ENCODE results near the gene UNC79.

UNC79 gene

DNA sequence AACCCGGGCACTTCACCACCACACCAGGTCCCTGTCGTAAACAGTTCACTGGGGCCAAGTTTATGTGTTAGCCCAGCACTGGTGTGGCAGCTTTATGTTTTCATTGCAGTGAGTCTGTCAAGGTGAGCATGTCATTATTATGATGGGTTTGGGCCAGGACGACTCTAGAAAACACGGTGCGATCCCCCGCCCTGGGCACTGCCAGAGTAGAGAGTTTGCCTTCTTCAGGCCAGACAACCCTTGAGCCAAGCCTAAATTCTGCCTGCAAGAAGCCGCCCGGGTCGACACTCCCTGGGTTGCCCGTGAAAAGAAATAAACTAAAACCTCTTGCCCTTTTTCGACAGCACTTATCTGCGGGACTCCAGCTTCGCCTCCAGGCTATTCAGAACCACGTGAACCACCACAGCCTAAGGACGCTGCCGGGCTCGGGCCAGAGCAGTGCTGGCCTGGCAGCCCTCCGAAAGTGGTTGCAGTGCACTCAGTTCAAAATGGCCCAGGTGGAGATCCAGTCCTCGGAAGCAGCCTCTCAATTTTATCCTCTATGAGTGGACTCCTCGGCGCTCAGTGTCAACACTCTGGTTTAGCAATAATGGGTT is 275.7 kb downstream of the UNC79 start:
- H4K91ac ChIP-seq (ENCODE audit: low read length): no peak overlapping the region
- peak overlapping the region in 1 of 2 experiments; percentile 29 for H3K4me3 ChIP-seq (ENCODE audit: insufficient read depth in 1 of 2, low read depth in 1 of 2, low read length in 2 of 2)
- 85% methylated on average over 21 of the region's 21 CpGs for WGBS
- H3K18ac ChIP-seq (ENCODE audit: low read depth in 1 of 2, low read length in 2 of 2): no peak overlapping the region
- H3K27ac ChIP-seq (ENCODE audit: low read length, poor library complexity, severe bottlenecking): no peak overlapping the region
- H2BK12ac ChIP-seq (ENCODE audit: low read length in 2 of 2): no peak overlapping the region
- no peak overlapping the region for H2BK120ac ChIP-seq (ENCODE audit: low read depth, low read length)
- H4K8ac ChIP-seq (ENCODE audit: low read length): no peak overlapping the region
- no peak overlapping the region for H3K14ac ChIP-seq (ENCODE audit: low read length in 2 of 2)
- peaks cover 0 to 4% of the 10 kb centered on the region in 2 experiments for H3K27me3 ChIP-seq (ENCODE audit: control insufficient read depth in 1 of 2, insufficient read depth in 1 of 2, low read length in 2 of 2)
- DNase-seq: no peak
- no peak overlapping the region for H3K4ac ChIP-seq (ENCODE audit: low read depth in 1 of 2, low read length in 2 of 2)
- H3K9me3 ChIP-seq (ENCODE audit: control insufficient read depth, low read length): no peaks in the 10 kb centered on the region
- no peaks in the 10 kb centered on the region for H3K36me3 ChIP-seq (ENCODE audit: control insufficient read depth in 1 of 2, insufficient read depth in 2 of 2, low read depth in 1 of 2, low read length in 2 of 2)
- no peaks in the 10 kb centered on the region for H3K79me1 ChIP-seq (replicated peaks; ENCODE audit: low read length, poor library complexity, severe bottlenecking)
- no peak overlapping the region for H2AFZ ChIP-seq (ENCODE audit: low read depth, low read length)
- no peak overlapping the region for H3K23ac ChIP-seq (ENCODE audit: low read length in 2 of 2)
- no peak overlapping the region for H3K4me2 ChIP-seq (ENCODE audit: low read length, poor library complexity, severe bottlenecking)
- H2BK5ac ChIP-seq (ENCODE audit: low read depth, low read length, poor library complexity, severe bottlenecking): no peak overlapping the region
- H3K9ac ChIP-seq (ENCODE audit: low read length): no peak overlapping the region
- H2BK15ac ChIP-seq (ENCODE audit: low read depth, poor library complexity, severe bottlenecking): no peak overlapping the region
- H2AK5ac ChIP-seq (ENCODE audit: low read length, severe bottlenecking): no peak overlapping the region
- H3K4me1 ChIP-seq (ENCODE audit: control insufficient read depth, insufficient read depth, low read depth, low read length): no peaks in the 10 kb centered on the region

DNA sequence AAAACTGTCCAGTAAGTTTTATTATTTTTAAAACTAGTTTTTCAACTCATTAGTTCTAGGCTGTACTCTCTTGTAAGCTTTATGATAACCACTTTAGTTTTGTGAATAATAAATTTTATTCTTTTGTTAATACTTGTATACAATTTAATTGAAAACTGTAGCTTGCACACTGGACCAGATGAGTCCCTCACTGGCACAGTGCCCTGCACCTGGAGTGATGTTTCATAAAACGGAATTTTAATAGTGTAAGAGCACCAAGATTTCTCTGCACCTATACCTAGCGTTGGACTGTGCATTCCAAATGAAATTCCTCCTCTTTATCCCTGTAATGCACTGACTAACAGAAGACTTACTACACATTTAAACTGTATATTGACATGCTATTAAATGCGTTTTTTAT is 276.7 kb downstream of the UNC79 start:
- DNase-seq: no peak
- Histone ChIP-seq H4K8ac (ENCODE audit: low read length) (no peak overlapping the region), H2BK15ac (ENCODE audit: low read depth, poor library complexity, severe bottlenecking) (no peak overlapping the region), H3K4ac (ENCODE audit: low read depth in 1 of 2, low read length in 2 of 2) (no peak overlapping the region), H3K14ac (ENCODE audit: low read length in 2 of 2) (no peak overlapping the region), H3K36me3 (ENCODE audit: control insufficient read depth in 1 of 2, insufficient read depth in 2 of 2, low read depth in 1 of 2, low read length in 2 of 2) (no peaks in the 10 kb centered on the region), H2BK120ac (ENCODE audit: low read depth, low read length) (no peak overlapping the region), H3K4me3 (ENCODE audit: insufficient read depth in 1 of 2, low read depth in 1 of 2, low read length in 2 of 2) (no peak overlapping the region), H3K4me2 (ENCODE audit: low read length, poor library complexity, severe bottlenecking) (no peak overlapping the region), H3K79me1 (replicated peaks; ENCODE audit: low read length, poor library complexity, severe bottlenecking) (no peaks in the 10 kb centered on the region), H3K23ac (ENCODE audit: low read length in 2 of 2) (no peak overlapping the region), H3K9me3 (ENCODE audit: control insufficient read depth, low read length) (no peaks in the 10 kb centered on the region), H3K18ac (ENCODE audit: low read depth in 1 of 2, low read length in 2 of 2) (no peak overlapping the region), H2BK12ac (ENCODE audit: low read length in 2 of 2) (no peak overlapping the region), H4K91ac (ENCODE audit: low read length) (no peak overlapping the region), H2AFZ (ENCODE audit: low read depth, low read length) (no peak overlapping the region), H3K9ac (ENCODE audit: low read length) (no peak overlapping the region), H3K27ac (ENCODE audit: low read length, poor library complexity, severe bottlenecking) (no peak overlapping the region), H3K4me1 (ENCODE audit: control insufficient read depth, insufficient read depth, low read depth, low read length) (no peaks in the 10 kb centered on the region), H2BK5ac (ENCODE audit: low read depth, low read length, poor library complexity, severe bottlenecking) (no peak overlapping the region), H2AK5ac (ENCODE audit: low read length, severe bottlenecking) (no peak overlapping the region), H3K27me3 (ENCODE audit: control insufficient read depth in 1 of 2, insufficient read depth in 1 of 2, low read length in 2 of 2) (peaks cover 0 to 3% of the 10 kb centered on the region in 2 experiments)
- 82% methylated on average over 1 of the region's 3 CpGs for WGBS

DNA sequence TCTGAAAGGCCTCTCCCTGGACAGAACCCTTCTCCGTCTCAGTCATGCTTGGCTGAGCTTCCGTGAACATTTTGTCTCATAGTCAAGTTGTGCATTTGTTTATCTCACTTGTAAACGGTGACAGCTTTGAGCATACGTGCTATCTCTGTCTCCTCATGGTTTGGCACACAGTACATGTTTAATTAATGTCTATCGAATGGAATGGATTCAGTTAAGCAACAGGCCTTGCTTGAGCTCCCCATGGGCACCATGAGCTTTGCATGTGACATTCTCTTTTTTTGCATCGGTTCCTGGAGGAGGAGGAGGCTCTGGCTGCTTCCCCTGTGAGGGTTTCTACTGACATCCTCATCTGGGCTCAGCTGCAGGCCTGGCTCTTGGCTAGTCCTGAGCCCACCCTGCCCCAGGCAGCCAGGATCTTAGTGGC is 277.6 kb downstream of the UNC79 start:
- no peak overlapping the region for H3K27ac ChIP-seq (ENCODE audit: low read length, poor library complexity, severe bottlenecking)
- no peak overlapping the region for H3K4me2 ChIP-seq (ENCODE audit: low read length, poor library complexity, severe bottlenecking)

DNA sequence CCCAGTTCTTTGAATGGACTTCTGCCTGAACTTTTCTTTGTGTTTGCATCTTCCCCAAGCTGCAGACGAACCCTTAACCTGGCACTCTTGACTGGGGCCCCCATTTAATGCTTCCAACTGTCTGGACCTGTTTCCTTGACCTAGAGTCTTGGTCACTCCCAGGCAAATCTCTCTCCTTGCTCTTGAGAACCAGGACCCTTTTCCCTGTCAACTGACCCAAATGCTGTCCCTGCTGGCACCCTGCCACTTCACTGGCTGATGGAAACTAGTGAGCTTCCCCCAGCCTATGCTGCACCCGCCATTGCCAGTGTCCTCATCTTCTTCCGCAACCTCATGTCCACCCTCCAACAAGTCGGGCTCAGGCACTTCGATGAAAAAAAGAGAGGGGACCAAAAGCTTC is 278.1 kb downstream of the UNC79 start:
- Histone ChIP-seq H2BK12ac (ENCODE audit: low read length in 2 of 2) (no peak overlapping the region), H4K91ac (ENCODE audit: low read length) (no peak overlapping the region), H2AFZ (ENCODE audit: low read depth, low read length) (no peak overlapping the region), H3K36me3 (ENCODE audit: control insufficient read depth in 1 of 2, insufficient read depth in 2 of 2, low read depth in 1 of 2, low read length in 2 of 2) (no peaks in the 10 kb centered on the region), H3K18ac (ENCODE audit: low read depth in 1 of 2, low read length in 2 of 2) (no peak overlapping the region), H3K27me3 (ENCODE audit: control insufficient read depth in 1 of 2, insufficient read depth in 1 of 2, low read length in 2 of 2) (no peaks in the 10 kb centered on the region), H3K4me3 (ENCODE audit: insufficient read depth in 1 of 2, low read depth in 1 of 2, low read length in 2 of 2) (no peak overlapping the region), H3K9ac (ENCODE audit: low read length) (no peak overlapping the region), H3K4me2 (ENCODE audit: low read length, poor library complexity, severe bottlenecking) (no peak overlapping the region), H2AK5ac (ENCODE audit: low read length, severe bottlenecking) (no peak overlapping the region), H2BK5ac (ENCODE audit: low read depth, low read length, poor library complexity, severe bottlenecking) (no peak overlapping the region), H2BK15ac (ENCODE audit: low read depth, poor library complexity, severe bottlenecking) (no peak overlapping the region), H3K23ac (ENCODE audit: low read length in 2 of 2) (no peak overlapping the region), H4K8ac (ENCODE audit: low read length) (no peak overlapping the region), H3K4ac (ENCODE audit: low read depth in 1 of 2, low read length in 2 of 2) (no peak overlapping the region), H2BK120ac (ENCODE audit: low read depth, low read length) (no peak overlapping the region), H3K4me1 (ENCODE audit: control insufficient read depth, insufficient read depth, low read depth, low read length) (no peaks in the 10 kb centered on the region), H3K79me1 (replicated peaks; ENCODE audit: low read length, poor library complexity, severe bottlenecking) (no peaks in the 10 kb centered on the region), H3K9me3 (ENCODE audit: control insufficient read depth, low read length) (no peaks in the 10 kb centered on the region), H3K27ac (ENCODE audit: low read length, poor library complexity, severe bottlenecking) (no peak overlapping the region), H3K14ac (ENCODE audit: low read length in 2 of 2) (no peak overlapping the region)
- WGBS: 57% methylated on average over 4 of the region's 5 CpGs
- DNase-seq: no peak

More for the DNA sequence above, 277.6 kb downstream of the UNC79 start:
- H3K9me3 ChIP-seq (ENCODE audit: control insufficient read depth, low read length): no peaks in the 10 kb centered on the region
- H2AFZ ChIP-seq (ENCODE audit: low read depth, low read length): no peak overlapping the region
- no peaks in the 10 kb centered on the region for H3K36me3 ChIP-seq (ENCODE audit: control insufficient read depth in 1 of 2, insufficient read depth in 2 of 2, low read depth in 1 of 2, low read length in 2 of 2)
- H3K9ac ChIP-seq (ENCODE audit: low read length): no peak overlapping the region
- H2BK120ac ChIP-seq (ENCODE audit: low read depth, low read length): no peak overlapping the region
- H2BK5ac ChIP-seq (ENCODE audit: low read depth, low read length, poor library complexity, severe bottlenecking): no peak overlapping the region
- no peak overlapping the region for H4K91ac ChIP-seq (ENCODE audit: low read length)
- no peak overlapping the region for H2BK15ac ChIP-seq (ENCODE audit: low read depth, poor library complexity, severe bottlenecking)
- H3K27me3 ChIP-seq (ENCODE audit: control insufficient read depth in 1 of 2, insufficient read depth in 1 of 2, low read length in 2 of 2): no peaks in the 10 kb centered on the region
- no peak for DNase-seq
- H3K18ac ChIP-seq (ENCODE audit: low read depth in 1 of 2, low read length in 2 of 2): no peak overlapping the region
- no peak overlapping the region for H3K14ac ChIP-seq (ENCODE audit: low read length in 2 of 2)
- WGBS: 75% methylated on average over 6 of the region's 6 CpGs
- H3K23ac ChIP-seq (ENCODE audit: low read length in 2 of 2): no peak overlapping the region
- no peak overlapping the region for H4K8ac ChIP-seq (ENCODE audit: low read length)
- no peak overlapping the region for H3K4ac ChIP-seq (ENCODE audit: low read depth in 1 of 2, low read length in 2 of 2)
- H3K4me3 ChIP-seq (ENCODE audit: insufficient read depth in 1 of 2, low read depth in 1 of 2, low read length in 2 of 2): no peak overlapping the region
- no peak overlapping the region for H2AK5ac ChIP-seq (ENCODE audit: low read length, severe bottlenecking)
- H3K79me1 ChIP-seq (replicated peaks; ENCODE audit: low read length, poor library complexity, severe bottlenecking): no peaks in the 10 kb centered on the region
- no peaks in the 10 kb centered on the region for H3K4me1 ChIP-seq (ENCODE audit: control insufficient read depth, insufficient read depth, low read depth, low read length)
- no peak overlapping the region for H2BK12ac ChIP-seq (ENCODE audit: low read length in 2 of 2)

Data from mesenchymal stem cell (in vitro differentiated cells and primary cell).